Peyer's patch (tissue), 4 donors: Measurements from ENCODE around the gene LOXL3.

Experiments
- POLR2A ChIP-seq, 2 donors: fragments of 450-650 bp; IDR thresholded peaks; one replicate each; pipeline ENCODE4 v1.5.1; 2017; ENCODE audit warnings: antibody characterized with exemption in 2 of 2, mild to moderate bottlenecking in 2 of 2, moderate library complexity in 2 of 2
- TF ChIP-seq, protein P1 (sequence below), 6 experiments: fragments of 450-650 bp in 4 of 6; fragments of 200-600 bp in 2 of 6; sonication (generic) in 1 of 6; IDR thresholded peaks; one replicate each; pipeline ENCODE4 v1.5.1; 2017 to 2019; ENCODE audit warnings: antibody characterized with exemption in 6 of 6, mild to moderate bottlenecking in 3 of 6, moderate library complexity in 1 of 6

DNA sequence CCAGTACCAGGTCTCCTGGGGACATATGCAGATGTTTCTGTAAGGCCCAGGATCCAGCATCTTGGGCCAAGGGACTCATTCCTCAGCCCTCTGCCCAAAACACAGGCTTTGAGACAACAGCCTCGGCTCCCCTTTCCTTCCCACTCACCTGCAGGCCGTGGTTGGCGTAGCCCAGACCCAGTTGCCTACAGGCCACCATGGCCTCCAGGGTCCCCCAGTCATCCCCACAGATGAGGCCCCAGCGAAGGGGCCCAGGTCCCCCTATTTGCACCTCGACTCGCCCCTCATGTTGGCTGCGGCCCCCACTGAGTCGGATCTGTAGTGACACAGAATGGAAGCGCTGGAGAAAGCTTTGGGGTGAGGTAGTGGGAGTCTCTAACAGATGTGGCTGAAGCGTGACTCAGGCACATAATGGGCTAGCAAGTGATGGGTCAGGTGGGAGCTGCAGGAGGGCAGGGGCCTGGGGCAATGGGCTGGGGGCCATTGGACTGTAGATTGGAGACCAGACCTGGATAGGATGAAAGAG lies 18.2 kb downstream of the LOXL3 start:
- TF ChIP-seq, protein P1, sequence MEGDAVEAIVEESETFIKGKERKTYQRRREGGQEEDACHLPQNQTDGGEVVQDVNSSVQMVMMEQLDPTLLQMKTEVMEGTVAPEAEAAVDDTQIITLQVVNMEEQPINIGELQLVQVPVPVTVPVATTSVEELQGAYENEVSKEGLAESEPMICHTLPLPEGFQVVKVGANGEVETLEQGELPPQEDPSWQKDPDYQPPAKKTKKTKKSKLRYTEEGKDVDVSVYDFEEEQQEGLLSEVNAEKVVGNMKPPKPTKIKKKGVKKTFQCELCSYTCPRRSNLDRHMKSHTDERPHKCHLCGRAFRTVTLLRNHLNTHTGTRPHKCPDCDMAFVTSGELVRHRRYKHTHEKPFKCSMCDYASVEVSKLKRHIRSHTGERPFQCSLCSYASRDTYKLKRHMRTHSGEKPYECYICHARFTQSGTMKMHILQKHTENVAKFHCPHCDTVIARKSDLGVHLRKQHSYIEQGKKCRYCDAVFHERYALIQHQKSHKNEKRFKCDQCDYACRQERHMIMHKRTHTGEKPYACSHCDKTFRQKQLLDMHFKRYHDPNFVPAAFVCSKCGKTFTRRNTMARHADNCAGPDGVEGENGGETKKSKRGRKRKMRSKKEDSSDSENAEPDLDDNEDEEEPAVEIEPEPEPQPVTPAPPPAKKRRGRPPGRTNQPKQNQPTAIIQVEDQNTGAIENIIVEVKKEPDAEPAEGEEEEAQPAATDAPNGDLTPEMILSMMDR (IDR thresholded peaks at IDR 0.05) = no peak
- TF ChIP-seq POLR2A (IDR thresholded peaks at IDR 0.05) = no peak
